Astrocyte of the spinal cord (primary cell): Measurements from ENCODE around the gene CHST14.

Experiments
- DNase-seq: peaks from one replicate; pipeline ENCODE4 v3.0.0; 2011; ENCODE audit warnings: low read depth, low spot score
- H3K4me3 ChIP-seq: 2 replicates; pipeline ENCODE4 v1.5.1; 2011; ENCODE audit warnings: low read depth, mild to moderate bottlenecking, low read length, moderate library complexity
- in situ Hi-C: cut with HindIII; loops from 2 replicates; pipeline ENCODE4 v1.10.0; 2017; ENCODE audit warnings: low sequenced_read_pairs
- TF ChIP-seq, protein P1 (sequence below): IDR thresholded peaks from 2 replicates; pipeline ENCODE4 v1.5.1; 2012; ENCODE audit warnings: low read depth, mild to moderate bottlenecking, low read length, inconsistent platforms

CHST14 gene

DNA sequence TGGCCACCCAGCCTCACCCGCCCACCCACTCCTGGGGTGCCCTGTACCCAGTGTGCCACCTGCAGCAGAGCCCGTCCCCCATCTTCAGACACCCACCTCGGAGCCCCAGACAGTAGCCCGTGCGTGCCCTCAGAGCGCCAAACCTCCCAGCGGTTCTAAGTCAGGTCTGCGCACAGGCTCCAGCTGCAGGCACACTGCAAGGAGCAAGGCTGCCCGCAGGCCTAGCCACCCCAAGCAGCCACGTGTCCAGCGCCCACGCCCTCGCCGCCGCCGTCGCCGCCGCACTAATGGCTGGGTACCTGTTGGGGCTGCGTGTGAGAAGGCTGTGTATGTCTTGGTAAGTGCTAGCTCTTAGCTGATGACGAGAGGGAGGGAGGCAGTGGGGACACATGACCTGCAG is 8.8 kb upstream of the CHST14 start:
- TF ChIP-seq, protein P1, sequence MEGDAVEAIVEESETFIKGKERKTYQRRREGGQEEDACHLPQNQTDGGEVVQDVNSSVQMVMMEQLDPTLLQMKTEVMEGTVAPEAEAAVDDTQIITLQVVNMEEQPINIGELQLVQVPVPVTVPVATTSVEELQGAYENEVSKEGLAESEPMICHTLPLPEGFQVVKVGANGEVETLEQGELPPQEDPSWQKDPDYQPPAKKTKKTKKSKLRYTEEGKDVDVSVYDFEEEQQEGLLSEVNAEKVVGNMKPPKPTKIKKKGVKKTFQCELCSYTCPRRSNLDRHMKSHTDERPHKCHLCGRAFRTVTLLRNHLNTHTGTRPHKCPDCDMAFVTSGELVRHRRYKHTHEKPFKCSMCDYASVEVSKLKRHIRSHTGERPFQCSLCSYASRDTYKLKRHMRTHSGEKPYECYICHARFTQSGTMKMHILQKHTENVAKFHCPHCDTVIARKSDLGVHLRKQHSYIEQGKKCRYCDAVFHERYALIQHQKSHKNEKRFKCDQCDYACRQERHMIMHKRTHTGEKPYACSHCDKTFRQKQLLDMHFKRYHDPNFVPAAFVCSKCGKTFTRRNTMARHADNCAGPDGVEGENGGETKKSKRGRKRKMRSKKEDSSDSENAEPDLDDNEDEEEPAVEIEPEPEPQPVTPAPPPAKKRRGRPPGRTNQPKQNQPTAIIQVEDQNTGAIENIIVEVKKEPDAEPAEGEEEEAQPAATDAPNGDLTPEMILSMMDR, result no peak
- no peak for DNase-seq
- H3K4me3 ChIP-seq, result no peak overlapping the region
- in situ Hi-C loops, result no loop called here

DNA sequence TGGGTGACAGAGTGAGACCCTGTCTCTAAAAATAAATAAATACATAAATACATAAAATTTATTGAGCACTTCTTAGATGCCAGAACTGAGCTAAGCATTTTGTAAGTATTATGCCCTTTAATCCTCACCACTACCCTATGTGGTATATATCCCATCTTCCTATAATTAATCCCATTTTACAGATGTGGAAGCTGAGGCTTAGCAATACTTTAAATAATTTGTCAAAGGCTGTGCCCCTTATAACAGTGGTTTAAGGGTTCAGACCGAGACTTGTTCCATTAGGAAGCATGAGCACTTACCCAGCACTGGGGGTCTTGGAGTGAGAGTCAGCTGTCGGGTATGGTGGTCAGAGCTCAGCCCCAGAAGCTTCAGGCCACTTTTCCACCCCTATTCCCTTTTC is 7.5 kb upstream of the CHST14 start:
- TF ChIP-seq, protein P1, result no peak
- in situ Hi-C loops, result no loop called here

GRCh38 chr15:40463886-40464545 is 6.8 kb upstream of the CHST14 start:
- TF ChIP-seq, protein P1, result no peak
- H3K4me3 ChIP-seq, result no peak overlapping the region
- DNase-seq, result no peak
- in situ Hi-C loops, result no loop called here

More for the DNA sequence above, 7.5 kb upstream of the CHST14 start:
- no peak for DNase-seq
- no peak overlapping the region for H3K4me3 ChIP-seq

- TF ChIP-seq, protein P1, result no peak
- no peak overlapping the region for H3K4me3 ChIP-seq
- no peak for DNase-seq
- in situ Hi-C loops, result no loop called here
Observed at GRCh38 chr15:40464595-40465185, 6.1 kb upstream of the CHST14 start.

DNA sequence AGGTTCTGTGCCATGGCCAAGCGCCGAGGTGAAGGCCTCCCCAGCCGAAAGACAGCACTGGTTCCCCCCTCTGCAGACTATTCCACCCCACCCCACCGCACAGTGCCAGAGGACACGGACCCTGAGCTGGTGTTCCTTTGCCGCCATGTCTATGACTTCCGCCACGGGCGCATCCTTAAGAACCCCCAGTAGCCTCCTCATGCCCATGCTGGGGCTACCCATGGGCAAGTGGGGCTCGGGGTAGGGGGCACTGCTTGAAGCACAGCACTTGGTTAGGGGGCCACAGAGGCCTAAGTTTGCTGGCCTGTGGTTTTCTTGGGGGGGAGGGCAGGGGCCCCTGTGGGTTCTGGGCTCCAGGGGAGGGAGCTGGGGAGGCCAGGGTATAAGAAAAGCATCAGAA is 4.8 kb upstream of the CHST14 start:
- TF ChIP-seq, protein P1, result no peak
- in situ Hi-C loops, result no loop called here
- DNase-seq, result no peak
- no peak overlapping the region for H3K4me3 ChIP-seq

GRCh38 chr15:40466426-40467260 is 4.1 kb upstream of the CHST14 start:
- in situ Hi-C loops, result no loop called here
- TF ChIP-seq, protein P1, result no peak
- DNase-seq, result no peak
- no peak overlapping the region for H3K4me3 ChIP-seq
